NCI-H2227 (cell line): Measurements from ENCODE around the gene SEC14L3.

Experiments used
- DNase-seq: peaks from one replicate; lab custom pipeline; 2025; ENCODE audit not compliant: unreplicated experiment; lab: John Stamatoyannopoulos, UW

SEC14L3 gene

DNA sequence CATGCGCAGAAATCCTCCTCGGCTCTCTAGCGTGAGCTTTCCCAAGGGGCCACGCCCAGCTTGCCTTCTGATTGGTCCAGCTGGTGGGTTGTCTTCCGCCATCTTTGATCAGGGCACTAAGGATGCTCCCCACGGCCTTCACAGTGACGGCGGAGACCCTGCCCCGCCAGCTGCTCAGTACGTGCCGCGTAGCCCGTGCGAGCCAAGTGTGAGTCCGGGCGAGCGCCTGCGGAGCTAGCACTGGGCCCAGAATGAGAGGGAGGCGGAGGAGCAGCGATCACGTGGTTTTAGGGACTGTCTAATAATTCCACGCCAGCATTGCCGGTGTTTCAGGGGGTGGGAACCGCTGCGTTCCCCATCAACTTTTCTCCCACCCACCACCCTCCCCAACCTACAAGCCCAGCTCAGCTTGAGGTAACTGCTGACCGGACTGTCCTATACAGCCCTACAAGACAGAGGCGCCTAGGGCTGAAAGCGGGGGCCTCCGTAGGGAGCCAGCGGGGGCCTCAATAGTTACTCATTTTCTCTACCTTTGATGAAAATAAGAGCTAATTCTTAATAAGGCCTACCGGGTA lies 47.8 kb downstream of the SEC14L3 start:
- DNase-seq: peak; percentile 99

DNA sequence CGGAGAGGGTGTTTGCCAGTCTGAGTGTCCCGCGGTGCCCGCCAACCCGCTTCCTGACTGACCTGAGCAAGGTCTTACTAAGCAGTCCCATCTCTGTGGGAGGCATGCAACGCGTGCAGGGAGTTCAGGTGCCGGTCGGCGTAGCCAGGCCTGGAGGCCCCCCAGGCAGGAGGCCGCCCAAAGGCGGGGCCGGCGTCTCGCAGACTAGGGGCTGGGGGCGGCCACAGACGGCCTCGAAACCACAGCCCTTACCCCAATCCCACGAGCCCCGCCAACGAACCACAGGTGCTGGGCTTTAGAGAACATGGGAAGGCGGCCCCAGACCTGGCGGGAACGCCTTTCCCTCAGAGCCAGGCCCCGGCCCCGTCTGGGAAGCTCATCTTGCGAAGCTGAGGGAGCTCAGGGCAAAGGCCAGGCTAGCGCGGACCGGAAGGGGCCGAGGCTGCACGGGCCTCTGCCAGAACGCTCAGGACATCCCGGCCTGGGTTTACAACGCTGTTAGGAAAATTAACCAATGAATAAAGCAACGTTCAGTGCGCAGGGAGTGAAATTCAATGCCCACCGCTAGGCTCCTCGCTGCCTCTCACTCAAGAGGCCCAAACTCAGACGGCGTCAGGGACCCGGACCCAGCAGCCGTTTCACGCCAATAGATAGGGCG lies 48.4 kb downstream of the SEC14L3 start:
- peak; percentile 82 for DNase-seq

DNA sequence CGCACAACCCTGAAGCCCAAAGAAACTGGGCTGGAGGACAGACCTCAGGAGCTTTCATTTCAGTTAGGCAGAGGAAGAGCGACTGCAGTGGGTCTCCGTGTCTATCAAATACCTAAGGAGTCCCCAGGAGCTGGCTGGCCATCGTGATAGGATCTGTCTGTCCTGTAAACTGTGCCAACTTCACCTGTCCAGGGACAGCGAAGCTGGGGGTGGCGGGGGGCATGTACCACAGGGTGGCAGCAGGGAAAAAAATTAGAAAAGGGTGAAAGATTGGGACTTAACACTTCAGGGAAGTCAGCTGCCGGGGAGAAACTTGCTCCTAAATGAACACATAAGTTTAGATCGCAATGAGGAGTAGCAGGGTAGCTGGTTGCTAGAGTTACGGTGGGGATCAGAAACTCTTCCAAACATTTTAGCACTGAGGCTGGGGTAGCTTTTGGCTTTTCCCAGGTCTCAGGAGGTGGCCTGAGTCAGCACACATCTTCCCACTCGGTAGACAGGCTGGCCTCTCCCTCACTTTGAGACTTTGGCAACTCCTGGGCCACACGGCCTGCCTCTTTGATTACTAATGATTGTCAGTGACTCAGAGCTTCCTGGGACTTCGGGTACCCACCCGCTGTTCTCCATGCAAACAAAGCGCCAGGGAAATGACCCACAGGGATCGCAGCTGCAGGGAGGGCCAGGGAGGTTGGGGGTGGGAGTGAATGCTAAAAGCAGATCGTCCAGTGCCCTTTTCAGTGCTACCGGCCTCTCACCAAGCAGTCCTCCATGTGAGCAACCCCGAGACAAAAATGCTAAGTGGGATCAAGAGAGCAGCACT lies 49.1 kb downstream of the SEC14L3 start:
- DNase-seq: peak; percentile 38

DNA sequence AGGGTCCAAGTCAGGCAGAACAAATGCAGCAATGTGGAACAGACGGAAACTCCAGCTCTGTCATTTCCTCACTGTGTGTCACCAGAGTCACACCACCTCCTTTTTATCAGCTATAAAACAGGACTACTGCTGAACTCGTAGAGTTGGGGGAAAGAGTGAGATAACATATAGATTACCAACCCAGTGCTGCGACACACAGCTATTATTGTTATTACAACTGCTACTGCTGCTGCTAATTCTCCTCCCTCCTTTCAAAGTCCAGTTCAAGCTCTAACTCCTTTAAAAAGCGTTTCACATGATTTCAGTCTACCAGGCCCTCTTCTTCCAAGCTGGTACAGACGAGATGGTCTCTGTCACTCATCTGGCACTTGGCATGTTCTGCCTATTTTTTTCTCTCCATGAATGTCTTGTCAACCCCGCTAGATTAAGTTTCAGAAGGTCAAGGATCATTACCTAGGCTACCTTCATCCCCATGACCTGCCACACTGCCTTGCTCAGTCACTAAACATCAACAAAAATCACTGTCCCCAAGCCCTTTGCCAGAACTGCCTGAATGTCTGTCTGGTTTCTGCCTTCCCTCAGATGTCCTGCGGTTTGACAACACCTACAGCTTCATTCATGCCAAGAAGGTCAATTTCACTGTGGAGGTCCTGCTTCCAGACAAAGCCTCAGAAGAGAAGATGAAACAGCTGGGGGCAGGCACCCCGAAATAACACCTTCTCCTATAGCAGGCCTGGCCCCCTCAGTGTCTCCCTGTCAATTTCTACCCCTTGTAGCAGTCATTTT lies 49.9 kb downstream of the SEC14L3 start:
- no peak for DNase-seq

DNA sequence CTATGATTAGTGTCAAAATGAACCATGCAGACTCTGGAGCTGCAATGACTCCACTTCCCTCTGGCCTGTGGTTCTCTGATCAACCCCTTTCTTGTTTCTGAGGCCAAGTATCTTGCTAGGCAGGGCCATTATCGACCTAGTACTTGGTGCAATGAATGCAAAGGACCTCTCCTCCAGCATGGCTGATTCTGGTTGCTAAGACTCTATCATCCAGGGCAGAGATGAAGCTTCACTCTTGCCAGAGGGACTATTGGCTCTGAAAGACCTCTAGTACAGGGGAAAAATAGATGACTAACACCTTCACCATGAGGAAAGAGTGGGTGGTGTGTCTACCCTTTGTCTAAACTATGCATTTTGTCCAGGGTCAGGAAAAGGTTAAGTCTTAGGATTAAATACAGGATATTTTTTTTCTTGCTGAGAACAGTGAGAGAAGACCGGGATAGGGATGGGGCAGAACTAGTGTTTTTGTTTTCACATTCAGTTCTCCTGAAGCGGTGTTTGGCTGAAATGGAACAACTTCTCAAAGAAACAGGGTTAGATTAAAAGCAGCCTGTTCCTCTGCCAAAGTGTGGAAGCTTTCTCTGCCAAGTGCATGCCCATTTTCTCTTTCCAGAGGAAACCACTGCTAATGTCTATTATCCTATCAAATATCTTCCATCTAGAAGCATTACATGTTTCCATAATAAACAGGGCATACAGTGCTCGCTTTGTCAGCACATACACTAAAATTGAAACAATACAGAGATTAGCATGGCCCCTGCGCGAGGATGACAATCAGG lies 51.3 kb downstream of the SEC14L3 start:
- no peak for DNase-seq

DNA sequence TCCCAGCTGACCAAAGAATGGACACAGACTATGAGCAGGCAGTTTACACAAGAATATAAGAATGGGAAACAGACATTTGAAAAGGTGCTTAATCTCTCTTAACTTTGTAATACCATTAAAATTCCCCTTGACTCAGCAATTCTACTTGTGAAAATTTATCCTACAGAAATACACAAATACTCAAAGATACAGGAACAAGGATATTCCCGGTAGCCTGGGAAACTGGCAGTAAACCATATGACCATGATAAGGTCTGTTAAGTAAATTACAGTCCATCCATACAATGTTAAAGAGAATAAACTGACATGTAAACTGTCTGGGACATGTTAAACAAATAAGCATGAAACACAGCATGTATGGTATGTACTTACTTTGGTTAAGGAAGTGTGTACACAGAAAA lies 55.0 kb downstream of the SEC14L3 start:
- no peak for DNase-seq

DNA sequence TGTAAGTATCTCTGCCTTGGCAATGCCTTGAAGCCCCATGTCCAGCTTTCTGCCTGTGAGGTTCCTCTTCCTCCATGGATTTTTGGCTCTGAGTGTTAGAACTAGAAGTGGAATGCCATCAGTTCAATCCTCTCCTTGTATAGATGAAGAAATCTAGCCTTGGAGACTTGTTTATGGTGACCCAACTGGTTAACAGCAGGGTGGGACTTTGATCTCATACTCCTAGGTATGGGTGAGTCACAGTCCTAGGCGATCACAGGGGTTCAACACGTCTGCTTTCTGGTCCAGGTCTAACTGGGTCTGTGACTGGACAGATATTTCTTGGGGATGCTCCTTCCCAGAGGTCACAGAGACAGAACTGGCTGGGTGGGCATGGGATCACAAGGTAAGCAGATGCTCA lies 55.4 kb downstream of the SEC14L3 start:
- DNase-seq: no peak

DNA sequence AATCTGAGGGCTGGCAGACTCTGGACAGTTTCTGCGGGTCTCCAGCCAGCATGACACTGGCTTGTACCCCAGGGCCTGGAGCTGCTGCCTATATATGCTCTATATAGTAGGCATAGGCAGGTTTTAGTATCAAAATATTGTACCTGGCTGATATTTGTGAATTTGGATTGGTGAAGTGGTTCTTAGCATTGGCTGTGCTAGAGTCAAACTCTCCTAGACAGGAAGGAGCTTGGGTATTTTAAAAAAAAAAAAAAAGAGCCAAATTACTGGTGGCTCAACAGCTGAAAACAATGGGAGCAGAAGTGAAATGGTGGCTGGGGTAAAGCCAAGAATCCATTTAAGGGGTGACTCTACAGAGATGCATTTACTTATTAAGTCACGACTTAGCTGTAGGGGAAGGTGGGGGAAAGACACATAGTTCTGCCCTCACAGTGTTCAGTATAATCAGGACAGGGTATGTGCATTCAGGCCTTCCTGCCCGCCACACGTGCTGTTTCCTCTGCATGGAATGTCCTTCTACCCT lies 57.2 kb downstream of the SEC14L3 start:
- DNase-seq: no peak

DNA sequence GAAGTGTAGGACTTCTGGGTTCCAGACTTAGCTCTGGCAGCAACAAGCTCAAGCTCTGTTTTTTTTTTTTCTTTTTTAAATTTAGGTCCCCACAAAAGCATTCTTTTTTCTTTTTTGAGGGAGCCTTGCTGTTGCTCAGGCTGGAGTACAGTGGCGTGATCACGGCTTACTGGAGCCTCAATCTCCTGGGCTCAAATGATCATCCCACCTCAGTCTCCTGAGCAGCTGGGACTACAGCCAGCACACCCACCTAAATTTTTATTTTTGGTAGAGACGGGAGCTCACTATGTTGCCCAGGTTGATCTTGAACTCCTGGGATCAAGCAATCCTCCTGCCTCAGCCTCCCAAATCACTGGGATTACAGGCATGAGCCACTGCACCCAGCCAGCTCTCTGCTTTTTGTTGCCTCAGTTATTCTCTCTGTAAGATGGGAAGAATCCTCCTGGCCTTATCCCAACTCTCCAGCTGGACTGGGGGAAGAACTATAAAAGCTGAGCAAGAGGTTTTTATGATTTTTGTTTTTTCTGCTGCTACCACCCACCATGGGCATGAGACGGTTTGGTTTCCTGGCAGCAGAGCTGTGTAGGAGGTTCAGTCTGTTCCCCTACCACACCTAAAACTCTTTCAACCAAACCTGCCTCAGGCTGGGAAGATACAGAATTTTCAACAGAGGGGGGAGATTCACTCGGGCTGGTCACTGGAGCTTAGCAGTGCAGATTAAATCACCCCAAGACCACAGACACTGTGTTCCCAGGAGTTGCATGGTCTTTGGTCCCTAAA lies 57.9 kb downstream of the SEC14L3 start:
- no peak for DNase-seq

DNA sequence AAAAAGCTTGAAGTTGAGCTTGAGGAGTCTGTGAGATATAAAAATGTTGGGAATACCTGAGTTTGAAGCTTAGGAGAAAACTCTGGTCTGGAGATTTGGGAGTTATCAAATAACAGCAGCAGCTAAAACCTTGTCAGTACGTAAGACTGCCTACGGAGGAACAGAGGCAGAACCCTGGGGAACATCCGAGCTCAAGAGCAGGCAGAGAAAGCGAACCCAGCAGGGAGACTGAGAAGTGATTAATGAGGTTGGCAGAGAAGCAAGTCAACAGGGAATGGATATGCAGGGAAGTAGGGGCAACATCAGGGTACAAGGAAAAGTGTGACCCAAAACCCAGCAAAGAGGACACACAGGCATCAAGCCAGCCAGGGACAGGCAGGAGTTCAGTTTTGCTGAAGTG lies 58.8 kb downstream of the SEC14L3 start:
- no peak for DNase-seq

DNA sequence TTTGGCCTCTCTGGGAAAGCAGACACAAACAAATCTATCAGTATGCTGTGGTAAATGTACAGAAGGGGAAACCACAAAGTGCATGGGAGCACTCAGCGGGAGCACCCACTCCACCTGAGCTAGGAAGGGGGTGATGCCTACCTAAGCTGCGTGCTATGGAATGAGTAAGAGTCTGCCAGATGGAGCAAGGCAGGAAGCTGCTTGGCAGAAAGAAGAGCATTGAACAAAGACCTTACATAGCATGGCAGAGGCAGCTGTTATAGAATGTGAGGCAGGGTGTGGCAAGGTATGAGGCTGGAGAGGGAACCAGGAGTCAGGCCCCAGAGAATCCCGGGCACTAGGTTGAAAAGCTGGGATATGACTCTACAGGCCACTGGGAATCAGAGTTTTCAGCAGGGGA lies 60.0 kb downstream of the SEC14L3 start:
- no peak for DNase-seq
